ENCODE results near the gene SOCS7. TPM values are rescaled to one million over a fixed set of nuclear protein-coding genes. Genes with fewer than 3 reads are reported as not detected.

SOCS7 gene
- total RNA-seq, 4 donors from 2014 or later, result 5.9 to 21.8 (median 15.0) TPM

DNA sequence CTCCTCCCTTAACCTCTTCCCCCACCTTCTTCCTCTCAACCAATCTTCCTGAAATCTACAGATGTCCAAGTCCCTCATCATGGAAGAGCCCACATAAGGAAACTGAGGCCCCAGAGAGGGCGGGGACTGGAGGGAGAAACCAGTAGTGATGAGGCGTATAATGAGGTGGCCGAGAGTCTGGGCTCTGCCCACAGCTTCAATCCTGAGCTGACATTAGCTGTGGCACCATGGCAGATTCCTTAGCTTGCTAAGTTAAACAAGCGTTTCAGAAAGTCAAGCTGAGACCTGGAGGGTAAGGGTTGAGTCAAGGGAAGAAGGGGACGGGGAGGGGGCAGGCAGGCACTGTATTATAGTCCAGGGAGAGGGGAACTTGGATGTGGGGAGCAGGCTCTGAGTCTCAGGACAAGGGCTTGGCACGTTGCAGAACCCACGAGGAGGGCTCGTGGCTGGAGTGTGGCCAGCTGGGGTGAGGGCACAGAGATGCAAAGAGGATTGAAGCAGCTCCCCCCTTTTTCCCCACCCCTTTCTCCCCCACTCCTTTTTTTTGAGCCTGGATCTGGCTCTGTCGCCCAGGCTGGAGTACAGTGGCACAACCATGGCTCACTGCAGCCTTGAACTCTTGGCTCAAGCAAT lies 89.9 kb downstream of the SOCS7 start:
- Histone ChIP-seq H3K4me1 (peaks cover 10 to 50% (median 19%) of the 10 kb centered on the region in 3 donors), H3K4me3 (no peak overlapping the region), H3K27me3 (no peaks in the 10 kb centered on the region), H3K36me3 (no peaks in the 10 kb centered on the region), H3K9me3 (no peaks in the 10 kb centered on the region), H3K27ac (peak overlapping the region in 2 of 4 donors; percentile 1 to 44)
- DNase-seq, result no peak
- WGBS, 2 donors, result 53 to 58% methylated on average over 6 to 9 of the region's 9 CpGs
- intact Hi-C loops (cut with DNase I), result loop anchor here (5.0 kb wide), 1 partner anchor 36 kb away; no protein-coding TSS in a partner anchor
- TF ChIP-seq CTCF (IDR thresholded peaks at IDR 0.05) (no peak), POLR2A (IDR thresholded peaks at IDR 0.05) (no peak)

GRCh38 chr17:38442548-38442947 lies 90.9 kb downstream of the SOCS7 start:
- intact Hi-C loops (cut with DNase I), result loop anchor here (5.0 kb wide), 1 partner anchor 35 kb away; no protein-coding TSS in a partner anchor
- H3K4me1 ChIP-seq, result peaks cover 12 to 59% (median 28%) of the 10 kb centered on the region in 3 donors
- H3K9me3 ChIP-seq, result no peaks in the 10 kb centered on the region
- no peak for DNase-seq
- TF ChIP-seq CTCF (IDR thresholded peaks at IDR 0.05) (no peak), POLR2A (IDR thresholded peaks at IDR 0.05) (no peak)
- no peak overlapping the region for H3K4me3 ChIP-seq
- WGBS, 2 donors, result 49 to 67% methylated on average over 4 of the region's 4 CpGs
- no peak overlapping the region for H3K27ac ChIP-seq
- H3K36me3 ChIP-seq, result no peaks in the 10 kb centered on the region
- H3K27me3 ChIP-seq, result no peaks in the 10 kb centered on the region

- Histone ChIP-seq H3K4me3 (no peak overlapping the region), H3K27ac (peak overlapping the region in 1 of 4 donors; percentile 9), H3K4me1 (peaks cover 19 to 68% (median 37%) of the 10 kb centered on the region in 3 donors), H3K9me3 (no peaks in the 10 kb centered on the region), H3K27me3 (no peaks in the 10 kb centered on the region), H3K36me3 (no peaks in the 10 kb centered on the region)
- WGBS, 2 donors, result 50% methylated on average over 1 of the region's 7 CpGs; no CpG with 5 or more reads in 1 of the 2 donors
- intact Hi-C loops (cut with DNase I), result loop anchor here (5.0 kb wide), 1 partner anchor 34 kb away; no protein-coding TSS in a partner anchor
- DNase-seq, result no peak
- TF ChIP-seq CTCF (IDR thresholded peaks at IDR 0.05), result no peak
- TF ChIP-seq POLR2A (IDR thresholded peaks at IDR 0.05), result no peak
These were observed 91.8 kb downstream of the SOCS7 start for GRCh38 chr17:38443356-38444031.

DNA sequence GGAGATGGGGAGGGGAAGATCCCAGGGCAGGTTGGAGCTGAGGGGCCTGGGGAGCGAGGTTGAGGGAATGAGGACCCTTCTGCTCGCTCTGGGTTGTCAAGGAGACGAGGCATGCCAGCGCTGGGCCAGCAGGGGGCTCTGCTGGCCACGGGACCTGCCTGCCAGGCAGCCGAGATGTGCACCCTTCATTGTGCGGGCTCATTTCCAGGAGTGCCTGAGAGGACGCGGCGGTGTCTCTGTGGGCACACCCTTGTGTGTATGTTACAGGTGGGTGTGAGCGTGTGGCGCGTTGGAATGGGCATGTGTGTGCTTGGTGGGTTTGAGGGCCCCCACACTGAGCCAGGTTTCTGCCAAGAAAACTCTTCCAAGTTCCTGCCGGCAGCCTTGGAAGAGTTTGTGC lies 92.5 kb downstream of the SOCS7 start:
- H3K4me3 ChIP-seq, result peak overlapping the region in 1 of 4 donors; percentile 32
- TF ChIP-seq POLR2A (IDR thresholded peaks at IDR 0.05) (no peak), CTCF (IDR thresholded peaks at IDR 0.05) (peak; percentile 68 to 96 (median 92))
- DNase-seq, result no peak
- WGBS, 2 donors, result 6 to 10% methylated on average over 2 to 10 of the region's 14 CpGs
- H3K27ac ChIP-seq, result peak overlapping the region in 2 of 4 donors; percentile 30 to 50
- intact Hi-C loops (cut with DNase I), result loop anchor here (5.0 kb wide), 1 partner anchor 33 kb away; no protein-coding TSS in a partner anchor
- H3K36me3 ChIP-seq, result no peaks in the 10 kb centered on the region
- no peaks in the 10 kb centered on the region for H3K9me3 ChIP-seq
- H3K27me3 ChIP-seq, result no peaks in the 10 kb centered on the region
- H3K4me1 ChIP-seq, result peaks cover 25 to 74% (median 44%) of the 10 kb centered on the region in 3 donors

DNA sequence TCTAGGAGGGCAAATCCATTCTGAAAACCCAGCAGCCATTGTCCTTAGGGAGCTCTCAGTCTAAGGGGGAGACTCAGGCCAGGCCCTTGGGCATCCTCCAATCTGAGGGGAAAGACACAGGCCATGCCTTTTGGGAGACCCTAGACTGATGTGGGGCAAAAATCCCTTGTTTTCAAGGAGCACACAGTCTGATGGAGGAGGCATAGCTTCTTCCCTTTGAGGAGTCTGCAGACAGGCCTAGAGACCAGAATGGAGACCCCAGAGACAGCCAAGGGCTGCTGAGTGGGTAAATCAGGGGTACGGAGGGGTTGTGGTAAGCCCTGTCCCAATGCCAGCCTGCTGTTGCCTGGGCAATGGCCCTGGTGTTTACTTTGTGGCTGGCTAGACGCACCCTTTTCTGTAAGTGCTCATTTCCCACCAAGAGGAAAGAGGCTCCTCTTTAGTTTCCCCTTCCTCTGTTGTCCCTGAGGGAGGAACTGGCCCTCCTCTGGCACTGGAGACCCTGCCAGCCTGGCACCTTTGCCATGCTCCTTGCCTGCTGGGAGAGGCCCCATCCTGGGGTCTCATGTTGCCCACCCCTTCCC lies 96.0 kb downstream of the SOCS7 start:
- Histone ChIP-seq H3K36me3 (no peaks in the 10 kb centered on the region), H3K27ac (peak overlapping the region; percentile 69 to 94 (median 90)), H3K4me1 (peaks cover 59 to 88% (median 78%) of the 10 kb centered on the region in 3 donors), H3K4me3 (no peak overlapping the region), H3K27me3 (no peaks in the 10 kb centered on the region), H3K9me3 (no peaks in the 10 kb centered on the region)
- DNase-seq, result no peak
- 0 to 29% methylated on average over 1 of the region's 2 CpGs for WGBS, 2 donors
- intact Hi-C loops (cut with DNase I), result no loop called here
- TF ChIP-seq POLR2A (IDR thresholded peaks at IDR 0.05) (no peak), CTCF (IDR thresholded peaks at IDR 0.05) (peak in 1 of 6 experiments; percentile 27)
